Activated CD8-positive, alpha-beta memory T cell treated with anti-CD3 and anti-CD28 coated beads for 24 hours (primary cell): Measurements from ENCODE around the gene IL9.

ENCODE experiments used
- DNase-seq: peaks from one replicate; pipeline ENCODE4 v3.0.0-alpha.2; 2020

IL9 gene

DNA sequence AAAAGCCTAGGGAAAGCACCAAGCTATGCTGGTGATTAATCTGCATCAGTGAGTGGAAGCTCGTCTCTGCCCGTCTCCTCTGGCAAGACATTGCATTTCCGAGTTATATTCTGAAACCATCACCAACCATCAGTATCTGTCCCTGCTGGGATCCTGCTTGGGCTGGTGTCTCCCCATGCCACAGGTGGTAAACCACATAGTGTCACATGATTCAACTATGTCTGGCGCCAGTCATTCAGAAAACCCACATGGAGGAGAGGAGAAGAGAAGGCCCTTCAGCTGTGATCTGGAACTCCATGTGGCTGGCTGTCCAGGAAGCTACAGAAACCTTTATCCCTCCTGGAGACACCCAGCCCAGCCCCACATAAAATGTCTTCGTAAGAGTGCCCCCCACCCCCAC is 4.8 kb downstream of the IL9 start:
- no peak for DNase-seq

DNA sequence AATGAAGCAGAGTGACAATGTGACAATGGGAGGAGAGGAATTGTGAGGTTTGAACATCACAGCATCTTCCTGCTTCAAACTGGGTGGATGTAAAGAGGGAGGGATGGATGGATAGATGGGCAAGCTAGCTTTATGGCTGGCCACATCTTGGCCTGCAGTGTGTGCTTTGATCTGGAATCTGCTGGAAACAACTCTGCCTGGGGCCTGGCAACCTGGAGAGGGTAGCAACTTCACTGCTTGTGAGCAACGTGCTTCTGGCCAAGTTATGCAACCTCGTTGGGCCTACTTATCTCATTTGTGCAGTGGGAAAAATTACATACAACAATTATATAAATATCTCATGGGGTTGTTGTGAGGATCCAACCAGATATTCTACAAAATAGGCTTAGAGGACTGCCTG is 5.3 kb downstream of the IL9 start:
- DNase-seq, result no peak

DNA sequence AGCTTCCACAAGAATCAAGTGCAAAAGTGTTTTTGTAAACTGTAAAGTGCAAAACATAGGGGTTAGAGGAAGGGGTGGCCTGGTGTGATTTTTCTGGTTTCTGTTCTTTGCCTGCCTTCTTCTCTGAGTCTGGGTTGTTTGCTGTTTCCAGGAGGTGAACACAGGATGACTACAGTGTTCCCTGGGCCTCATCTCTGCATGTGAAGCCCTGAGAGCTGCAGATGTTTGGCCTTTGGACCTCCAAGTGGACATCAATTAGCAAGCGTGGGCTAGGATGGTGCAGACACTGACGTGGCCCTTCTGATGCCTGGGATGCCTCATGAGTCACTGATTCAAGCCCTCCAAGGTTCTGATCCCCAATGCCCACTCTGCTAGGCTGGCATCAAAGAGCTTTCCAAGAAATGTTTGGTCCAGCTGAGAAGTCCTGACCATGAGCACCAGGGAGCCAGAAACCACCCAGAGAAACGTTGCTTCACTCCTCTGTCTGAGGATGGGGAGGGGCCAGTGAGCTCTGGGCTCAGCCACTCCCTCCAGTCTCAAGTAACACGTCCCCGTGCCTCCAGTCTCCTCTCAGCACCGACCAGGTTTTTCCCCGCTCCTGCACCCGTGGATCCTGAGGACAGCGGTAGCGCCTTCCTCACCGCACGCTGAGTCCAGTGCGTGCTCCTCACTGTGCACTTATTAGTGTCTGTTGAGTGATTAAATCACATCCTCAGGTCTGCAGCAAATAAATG is 7.6 kb downstream of the IL9 start:
- no peak for DNase-seq

DNA sequence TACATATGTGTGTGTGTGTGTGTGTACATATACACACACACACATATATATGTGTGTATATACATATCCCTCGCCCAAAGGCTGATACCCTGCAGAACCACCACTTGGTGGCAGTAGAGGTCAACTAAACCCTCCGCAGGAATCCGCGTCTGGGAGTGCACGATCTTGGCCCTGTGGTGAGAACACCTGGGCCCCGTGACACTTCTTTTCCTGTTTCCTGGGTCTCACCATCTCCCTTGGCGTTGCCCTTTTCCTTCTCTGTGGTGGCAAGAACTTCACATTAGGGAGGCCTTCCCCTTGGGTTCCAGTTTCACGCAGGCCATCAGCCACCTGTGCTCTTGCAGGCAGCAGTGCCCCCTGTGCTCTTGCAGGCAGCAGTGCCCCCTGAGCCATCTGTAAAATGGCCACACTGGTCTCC is 8.2 kb downstream of the IL9 start:
- DNase-seq, result peak; percentile 82

DNA sequence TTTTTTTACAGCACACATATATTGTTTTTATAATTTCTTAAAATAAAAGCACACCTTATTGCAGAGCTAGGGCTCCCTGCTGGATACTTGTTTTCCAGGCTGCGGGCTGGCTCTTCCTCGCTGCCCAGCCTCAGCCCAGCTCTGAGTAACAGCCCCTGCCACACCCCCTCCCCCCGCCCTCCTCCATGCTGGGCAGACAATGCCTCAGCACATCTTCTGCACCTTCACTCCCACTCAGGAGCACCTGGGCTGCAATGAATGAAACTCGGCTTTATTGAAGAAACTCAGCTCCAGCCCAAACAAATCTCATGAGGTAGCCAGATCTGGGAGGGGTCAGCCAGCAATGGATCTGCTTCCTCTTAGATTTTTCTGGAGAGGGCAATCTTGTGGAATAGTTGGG is 9.5 kb downstream of the IL9 start:
- DNase-seq, result no peak

DNA sequence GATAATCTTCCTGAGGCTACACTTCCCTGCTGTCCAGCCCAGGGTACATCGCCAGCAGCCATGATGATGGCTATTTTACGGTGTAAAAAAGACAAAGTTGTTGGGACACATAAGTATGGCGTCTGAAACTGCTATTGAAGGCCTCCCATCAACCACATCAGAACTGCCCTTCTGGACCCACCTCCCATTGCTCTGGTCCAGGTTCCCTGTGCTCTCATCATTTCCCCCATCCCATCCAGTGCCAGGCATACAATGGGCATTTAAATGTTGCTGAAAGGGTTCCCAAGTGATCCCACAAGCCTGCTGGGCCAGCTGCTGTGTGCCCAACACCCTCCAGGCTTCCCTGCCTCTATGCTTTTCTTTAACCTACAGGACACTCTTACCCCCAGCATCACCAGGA is 10.6 kb downstream of the IL9 start:
- no peak for DNase-seq

DNA sequence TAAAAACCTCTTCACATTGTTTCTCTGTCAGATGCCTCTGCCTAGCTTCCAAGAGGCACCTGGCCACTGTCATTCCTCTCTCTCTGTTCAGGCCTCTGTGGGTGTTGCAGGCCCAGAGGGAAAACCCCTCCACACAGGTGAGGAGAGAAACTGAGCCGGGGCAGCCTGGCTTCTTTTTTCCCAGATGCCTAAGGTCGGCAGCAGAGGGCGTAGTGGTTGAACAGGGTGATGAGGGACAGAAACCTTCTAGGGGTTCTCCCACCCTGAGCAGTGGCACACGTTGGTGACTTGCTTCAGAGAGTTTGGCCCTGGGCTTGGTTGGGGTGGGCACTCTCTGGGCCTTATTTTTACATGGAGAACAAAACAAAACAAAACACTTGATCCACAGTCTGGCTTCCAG is 12.2 kb downstream of the IL9 start:
- no peak for DNase-seq

DNA sequence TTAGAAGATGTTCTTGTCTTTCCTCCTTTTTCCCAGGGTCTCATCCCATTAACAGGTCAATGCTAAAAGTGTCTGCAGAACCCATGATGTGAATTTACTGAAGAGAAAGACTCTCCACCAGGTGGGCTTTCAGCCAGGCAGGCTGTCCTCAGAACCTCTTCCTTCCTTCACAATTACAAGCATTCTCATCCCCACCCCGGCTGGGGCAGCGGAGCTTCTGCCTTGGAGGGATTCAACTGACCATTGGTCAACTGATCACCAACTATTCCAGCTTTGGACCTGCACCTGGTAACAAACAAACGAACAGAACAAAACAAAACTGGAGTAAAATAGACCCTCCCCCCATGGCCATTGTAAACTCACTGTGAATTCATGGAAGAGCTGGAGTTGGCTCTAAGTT is 12.6 kb downstream of the IL9 start:
- no peak for DNase-seq

DNA sequence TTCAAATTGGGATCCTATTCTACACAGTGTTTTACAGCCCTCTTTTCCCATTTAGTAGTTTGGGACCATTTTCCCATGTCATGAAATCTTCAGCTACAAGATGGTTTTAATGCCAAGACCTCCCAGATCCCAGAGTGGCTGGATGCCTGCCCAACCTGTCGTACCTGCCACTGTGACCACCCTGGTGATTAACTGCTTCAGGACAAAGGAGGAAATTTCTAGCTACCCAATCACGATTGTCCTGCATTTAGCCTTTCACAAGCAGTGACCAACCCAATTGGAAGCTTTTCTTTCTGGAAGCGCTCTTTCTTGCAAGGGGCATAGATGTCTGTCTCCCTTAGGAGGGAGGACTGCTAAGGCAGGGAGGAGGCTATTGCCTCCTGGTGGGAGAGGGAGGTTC is 13.8 kb downstream of the IL9 start:
- no peak for DNase-seq

DNA sequence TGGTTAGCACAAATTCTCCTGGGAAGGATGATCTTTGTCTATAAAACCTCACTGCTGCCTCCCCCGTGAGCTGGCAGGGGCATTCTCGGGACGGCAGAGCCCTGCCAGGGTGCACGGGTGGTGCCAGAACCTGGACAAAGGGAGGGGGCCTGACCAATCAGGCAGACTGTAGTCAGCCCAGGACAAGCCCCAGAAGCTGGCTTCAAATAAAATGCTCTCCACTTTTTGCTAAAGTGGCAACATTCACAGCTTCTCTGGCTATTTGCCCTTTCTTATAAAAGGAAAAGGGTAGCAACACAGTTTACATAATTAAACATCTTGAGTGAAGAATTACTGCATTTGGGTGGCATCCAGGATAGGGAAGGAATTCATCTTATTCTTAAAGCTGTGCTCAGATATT is 14.4 kb downstream of the IL9 start:
- no peak for DNase-seq

DNA sequence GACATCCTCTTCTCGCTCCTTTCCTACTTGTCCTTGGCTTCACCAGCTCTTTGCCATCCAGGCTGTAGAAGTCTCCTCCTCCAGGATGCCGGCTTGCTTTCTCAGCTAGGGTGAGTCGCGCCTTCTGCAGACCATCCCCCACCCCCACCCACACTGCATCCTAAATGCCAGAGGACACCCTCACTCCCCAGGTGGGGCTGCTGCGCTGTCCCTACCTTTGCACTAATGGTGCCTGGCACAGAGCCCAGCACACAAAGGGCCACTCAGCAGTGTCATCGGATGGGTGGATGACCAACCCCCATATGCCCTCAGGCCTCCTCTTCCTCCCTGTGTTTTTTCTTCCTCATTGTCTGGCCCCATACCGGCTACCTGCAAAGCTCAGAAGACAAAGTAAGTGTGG is 14.8 kb downstream of the IL9 start:
- no peak for DNase-seq

DNA sequence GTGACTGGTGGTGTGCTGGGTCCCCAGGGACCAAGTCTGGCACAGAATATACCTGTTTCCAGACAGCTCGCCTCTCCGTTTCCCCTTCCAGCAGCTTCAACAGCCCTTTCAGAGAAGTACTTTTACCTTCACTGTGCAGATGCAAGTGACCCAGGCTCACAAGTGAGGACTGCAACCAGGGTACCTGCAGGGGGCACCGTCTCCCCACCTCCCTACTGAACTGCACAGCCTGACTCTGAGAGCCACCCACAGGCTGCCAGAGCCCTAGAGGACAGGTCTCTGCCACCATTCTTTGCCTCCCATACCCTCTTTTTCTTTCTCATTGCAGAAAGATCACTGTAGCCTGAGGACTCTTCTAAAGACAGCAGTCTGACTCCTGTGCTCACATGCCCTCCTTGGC is 15.4 kb downstream of the IL9 start:
- no peak for DNase-seq

DNA sequence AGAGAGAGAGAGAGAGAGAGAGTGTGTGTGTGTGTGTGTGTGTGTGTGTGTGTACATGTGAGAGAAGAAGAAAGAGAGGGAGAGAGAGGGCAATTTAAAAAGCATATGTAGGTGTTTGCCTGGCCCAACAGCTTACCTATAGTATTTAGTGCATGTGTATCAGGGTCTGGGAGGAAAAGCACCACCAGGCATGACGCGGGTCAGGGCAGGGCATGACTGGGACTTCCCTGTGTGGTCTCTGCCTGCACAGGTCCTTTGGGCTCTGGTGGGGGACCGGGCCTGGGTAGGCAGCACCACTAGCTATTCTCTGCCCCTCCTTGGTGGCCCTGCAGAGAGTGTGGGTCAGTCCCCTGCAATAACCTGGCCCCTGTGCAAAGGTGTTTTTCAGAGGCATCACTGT is 16.1 kb downstream of the IL9 start:
- DNase-seq, result no peak

DNA sequence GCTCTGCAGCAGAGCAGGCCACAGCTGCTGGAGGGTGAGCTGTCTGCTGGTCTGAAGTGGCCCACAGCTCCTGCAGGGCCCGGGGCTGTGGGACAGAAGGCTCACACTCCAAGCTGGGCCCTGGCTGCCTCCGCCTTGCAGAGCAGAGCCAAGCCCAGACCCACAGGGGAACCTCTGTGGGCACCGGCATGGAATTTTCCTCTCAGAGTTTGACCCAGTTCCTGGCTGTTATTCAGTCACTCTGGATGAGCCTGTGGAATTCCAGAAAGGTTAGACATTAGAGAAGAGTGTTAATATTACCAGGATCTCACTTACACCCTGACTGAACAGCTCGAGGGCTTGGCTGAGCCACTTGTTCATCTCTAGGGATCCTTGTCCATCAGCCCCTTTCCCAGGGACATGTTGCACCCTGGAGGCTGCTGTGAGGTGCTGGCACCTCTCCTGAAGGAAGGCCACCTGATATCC is 17.5 kb downstream of the IL9 start:
- no peak for DNase-seq

DNA sequence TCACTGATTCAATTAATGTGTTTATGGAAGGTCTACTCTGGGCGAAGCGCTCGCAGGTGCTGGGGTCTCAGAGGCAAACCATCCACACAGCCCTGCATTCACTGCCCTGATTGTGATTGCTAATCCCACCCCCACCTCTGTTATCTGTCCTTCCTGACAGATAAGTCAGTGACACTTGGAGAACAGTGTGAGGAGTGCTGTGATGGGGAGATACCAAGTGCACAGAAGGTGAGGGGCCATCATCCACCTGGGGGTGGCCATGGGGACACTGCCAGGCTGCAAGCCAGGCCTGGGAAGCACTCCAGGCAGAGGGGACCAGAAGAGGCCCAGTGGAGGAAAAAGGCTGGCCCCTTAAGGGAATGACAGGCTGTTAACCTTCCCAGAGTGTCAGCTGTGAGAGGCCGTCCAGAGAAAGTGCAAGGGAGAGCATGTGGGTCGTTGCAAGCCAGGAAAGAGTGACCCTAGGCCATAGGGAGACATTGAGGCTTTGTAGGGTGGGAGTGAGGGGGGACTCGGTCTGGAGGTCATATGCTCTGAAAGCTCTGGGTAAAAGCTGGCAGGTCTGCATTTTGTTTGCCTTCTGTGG is 18.0 kb downstream of the IL9 start:
- no peak for DNase-seq

DNA sequence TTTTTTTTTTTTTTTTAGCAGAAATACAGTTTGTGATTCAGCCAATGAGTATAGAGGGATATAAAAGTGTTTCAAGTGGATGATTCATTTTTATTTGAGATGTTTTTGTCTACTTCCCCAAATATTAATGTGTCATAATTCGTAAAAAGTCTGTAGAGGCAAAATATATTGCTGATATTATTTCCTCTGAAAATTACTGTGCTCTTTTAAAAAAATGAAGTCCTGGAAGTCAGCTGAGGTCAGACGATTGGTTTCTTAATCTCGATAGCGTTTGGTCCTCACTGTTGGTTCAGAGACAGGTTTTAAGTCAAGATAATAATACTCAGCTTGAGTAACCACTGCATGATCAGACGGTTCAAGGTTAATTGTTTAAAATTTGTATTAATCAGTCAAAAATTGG is 19.5 kb downstream of the IL9 start:
- no peak for DNase-seq

DNA sequence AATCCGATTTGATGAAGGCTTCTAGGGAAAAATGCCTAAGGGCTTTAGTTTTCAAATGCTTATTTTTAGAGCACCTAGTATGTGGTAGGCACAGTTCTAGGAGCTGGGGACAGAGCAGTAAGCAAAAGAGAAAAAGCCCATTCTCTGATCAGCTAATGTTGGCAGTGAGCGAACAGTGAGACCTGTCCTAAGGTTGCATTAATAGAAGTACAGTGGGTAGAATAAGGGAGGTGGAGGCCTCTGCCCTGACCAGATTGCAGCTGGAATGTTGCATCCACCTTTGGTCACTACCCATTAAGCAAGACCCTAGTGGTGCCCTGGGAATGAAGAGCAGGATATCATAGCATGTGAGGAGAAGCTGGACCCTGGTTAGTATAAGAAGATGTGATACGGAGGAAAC is 20.1 kb downstream of the IL9 start:
- DNase-seq, result no peak

DNA sequence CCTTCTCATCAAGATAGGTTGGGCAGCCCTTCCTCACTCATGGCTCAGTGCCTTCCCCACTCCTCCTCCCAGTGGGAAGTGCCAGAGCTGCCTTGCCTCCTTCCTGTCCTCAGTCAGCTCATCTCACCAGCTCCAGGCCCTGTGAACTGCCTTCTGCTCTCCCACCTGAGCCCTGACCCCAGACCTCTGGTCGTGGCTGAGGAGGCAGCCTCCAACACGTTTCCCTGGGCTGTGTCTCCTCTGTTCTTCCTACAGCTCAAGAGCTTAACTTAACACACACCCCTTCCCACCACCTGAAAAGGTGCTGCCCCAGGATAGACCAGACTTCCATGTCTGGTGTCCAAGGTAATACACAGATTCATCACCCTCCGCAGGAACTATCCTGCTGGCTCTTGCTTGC is 21.2 kb downstream of the IL9 start:
- DNase-seq, result no peak

DNA sequence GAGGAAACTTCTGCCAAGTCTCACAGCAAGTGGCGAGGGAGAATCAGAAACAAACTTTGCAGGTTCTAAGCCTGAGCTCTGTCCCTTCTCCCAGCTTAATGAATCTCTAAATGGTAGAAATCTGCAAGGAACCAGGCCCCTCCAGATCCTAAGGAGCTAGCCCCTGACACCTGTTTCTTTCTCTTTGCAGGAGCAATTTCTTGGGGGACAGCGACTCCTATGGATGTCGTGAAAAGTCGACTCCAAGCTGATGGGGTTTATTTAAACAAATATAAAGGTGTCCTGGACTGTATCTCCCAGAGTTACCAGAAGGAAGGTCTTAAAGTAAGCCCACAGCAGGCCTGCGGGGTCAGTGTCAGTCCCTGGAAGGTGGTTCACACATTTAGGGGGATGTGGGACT is 21.8 kb downstream of the IL9 start:
- DNase-seq, result no peak

DNA sequence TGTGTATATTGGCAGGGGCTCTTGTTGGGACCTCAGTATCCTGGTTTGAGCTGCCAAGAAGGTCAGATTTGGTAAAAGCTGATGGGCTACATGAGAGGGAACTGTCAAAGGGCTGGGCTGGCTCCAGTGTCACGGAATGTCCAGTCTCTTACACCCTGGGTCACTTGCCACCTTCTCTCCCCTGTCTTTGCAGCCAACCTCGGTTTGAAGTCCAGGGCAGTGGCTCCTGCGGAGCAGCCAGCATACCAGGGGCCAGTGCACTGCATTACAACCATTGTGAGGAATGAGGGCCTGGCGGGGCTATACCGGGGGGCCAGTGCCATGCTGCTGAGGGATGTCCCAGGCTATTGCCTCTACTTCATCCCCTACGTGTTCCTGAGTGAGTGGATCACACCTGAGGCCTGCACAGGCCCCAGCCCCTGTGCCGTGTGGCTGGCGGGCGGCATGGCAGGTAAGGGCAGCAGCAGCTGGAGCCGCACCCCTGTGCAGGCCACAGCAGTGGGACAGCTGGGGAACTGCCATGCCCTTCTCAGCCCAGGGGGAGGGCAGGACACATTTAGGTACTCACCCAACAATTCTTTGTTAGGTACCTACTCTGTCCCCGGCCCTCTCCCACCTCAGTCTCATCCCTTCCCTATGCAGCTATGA is 24.2 kb downstream of the IL9 start:
- no peak for DNase-seq

DNA sequence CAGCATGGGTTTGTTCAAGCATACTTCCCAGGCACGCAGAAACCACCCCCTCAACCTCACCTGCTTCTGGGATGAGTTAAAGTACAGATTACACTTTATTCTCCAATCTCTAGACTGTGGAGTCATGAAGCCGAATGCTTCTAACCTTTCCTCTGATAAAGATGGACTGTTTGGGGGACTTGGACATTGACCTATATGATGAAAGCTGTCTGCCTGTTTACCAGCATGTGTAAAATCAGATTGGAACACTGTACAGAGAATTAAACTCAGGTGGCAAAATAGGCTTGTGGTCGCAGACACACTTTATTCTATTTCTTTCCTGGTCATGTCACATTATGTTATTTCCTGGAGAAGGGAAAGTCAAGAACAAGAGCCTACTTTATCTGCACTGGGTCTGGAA is 25.7 kb downstream of the IL9 start:
- no peak for DNase-seq

DNA sequence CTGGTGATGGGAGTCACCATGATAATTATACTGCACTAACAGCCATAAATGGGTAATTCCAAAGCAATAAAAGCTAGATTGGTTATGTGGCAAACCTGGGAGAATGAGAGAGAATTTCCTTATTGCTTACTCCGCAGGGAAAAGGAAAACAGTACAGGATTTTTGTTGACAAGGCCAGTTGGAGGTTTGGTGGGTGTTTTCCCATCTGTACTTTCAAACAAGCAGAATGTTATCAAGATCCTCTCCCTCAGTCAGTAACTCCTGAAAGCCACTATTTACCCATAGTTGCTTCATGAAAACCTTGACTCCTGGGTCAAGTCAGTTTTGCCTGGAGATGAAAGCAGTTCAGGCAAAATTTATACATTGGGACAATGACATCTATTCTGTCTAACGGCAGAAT is 26.4 kb downstream of the IL9 start:
- DNase-seq, result no peak

DNA sequence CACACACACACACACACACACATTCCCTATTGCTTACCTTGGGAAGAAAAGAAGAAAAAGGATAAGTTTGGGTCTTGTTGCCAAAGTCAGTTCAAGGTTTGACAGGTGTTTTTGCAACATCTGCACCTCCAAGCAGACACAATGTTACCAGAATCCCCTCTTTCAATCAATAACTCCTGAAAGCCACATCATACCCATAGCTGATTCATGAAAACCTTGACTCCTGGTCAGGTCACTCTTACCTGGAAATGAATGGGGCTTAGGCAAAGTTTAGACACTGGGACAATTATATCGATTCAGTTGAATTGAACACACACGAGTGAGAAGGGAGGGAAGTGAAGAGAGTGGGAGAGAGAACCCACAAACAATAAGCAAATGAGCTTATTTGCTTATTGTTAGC is 27.0 kb downstream of the IL9 start:
- no peak for DNase-seq

DNA sequence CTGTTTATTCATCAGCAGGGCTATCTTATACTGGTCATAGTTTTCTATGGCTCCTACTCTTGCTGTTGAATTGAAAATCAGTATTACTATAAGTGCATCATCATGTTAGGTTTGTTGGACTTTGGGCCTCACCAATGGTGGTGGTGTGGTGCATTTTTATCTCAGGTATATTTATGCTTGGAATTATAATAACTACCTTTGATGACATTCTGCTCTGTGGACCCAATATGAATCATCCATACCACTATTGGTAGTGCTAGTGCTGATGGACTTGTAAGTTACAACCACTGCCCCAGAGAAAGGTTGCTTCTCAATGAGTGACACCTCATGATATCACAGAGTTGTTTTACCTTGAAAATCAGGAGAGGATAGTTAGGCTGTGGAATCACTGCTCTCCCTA is 28.0 kb downstream of the IL9 start:
- no peak for DNase-seq

DNA sequence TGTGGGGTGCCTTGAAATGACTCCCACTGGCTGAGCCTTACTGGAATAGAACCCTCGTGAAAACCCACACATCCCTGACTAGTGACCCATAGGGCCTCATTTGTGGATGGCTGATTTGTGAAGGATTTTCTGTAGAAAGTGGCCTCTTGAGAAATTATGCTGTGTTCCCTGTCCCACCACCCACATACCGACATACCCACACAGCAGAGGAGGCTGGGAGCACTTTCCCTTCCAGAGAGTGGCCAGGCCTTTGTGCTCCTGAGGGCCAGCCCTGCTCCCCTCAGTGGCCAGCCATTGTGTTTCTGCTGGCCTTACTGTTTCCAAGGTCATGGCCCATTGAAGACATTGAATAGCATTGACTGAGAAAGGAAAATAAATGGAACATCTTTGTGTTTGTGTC is 29.6 kb downstream of the IL9 start:
- no peak for DNase-seq
